ENCODE measurements around the gene KLHL6.
"Not testable (repeated sequence)": the region's sequence is repeated elsewhere in the genome, so short reads cannot be mapped to it uniquely, and the experiment has no call there.

Gene KLHL6

DNA sequence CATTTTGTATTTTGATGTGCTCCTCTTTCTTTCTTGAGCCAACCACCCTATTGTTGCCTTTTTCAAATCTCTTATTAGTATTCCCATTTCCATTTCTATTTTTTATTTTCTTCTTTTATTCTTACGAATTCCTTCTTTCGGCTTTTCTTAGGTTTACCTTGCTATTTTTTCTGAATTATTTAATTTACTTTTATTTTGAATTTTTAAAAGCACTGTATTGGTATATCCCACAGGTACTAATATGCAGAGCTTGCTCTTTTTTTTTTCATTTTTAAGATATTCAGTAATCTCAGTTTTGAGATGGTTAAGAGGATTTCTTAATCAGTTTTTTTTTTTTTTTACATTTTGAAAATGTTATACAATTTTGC lies 108.7 kb downstream of the KLHL6 start:
- TF ChIP-seq, protein P1, sequence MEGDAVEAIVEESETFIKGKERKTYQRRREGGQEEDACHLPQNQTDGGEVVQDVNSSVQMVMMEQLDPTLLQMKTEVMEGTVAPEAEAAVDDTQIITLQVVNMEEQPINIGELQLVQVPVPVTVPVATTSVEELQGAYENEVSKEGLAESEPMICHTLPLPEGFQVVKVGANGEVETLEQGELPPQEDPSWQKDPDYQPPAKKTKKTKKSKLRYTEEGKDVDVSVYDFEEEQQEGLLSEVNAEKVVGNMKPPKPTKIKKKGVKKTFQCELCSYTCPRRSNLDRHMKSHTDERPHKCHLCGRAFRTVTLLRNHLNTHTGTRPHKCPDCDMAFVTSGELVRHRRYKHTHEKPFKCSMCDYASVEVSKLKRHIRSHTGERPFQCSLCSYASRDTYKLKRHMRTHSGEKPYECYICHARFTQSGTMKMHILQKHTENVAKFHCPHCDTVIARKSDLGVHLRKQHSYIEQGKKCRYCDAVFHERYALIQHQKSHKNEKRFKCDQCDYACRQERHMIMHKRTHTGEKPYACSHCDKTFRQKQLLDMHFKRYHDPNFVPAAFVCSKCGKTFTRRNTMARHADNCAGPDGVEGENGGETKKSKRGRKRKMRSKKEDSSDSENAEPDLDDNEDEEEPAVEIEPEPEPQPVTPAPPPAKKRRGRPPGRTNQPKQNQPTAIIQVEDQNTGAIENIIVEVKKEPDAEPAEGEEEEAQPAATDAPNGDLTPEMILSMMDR (IDR thresholded peaks at IDR 0.05; ENCODE audit: extremely low read depth, insufficient read depth, missing control alignments), result no peak
- in situ Hi-C loops (cut with MboI; ENCODE audit: low pct_unique_long_range_greater_than_20kb, low sequenced_read_pairs, unreplicated experiment), result no loop called here
- DNase-seq (ENCODE audit: low spot score), result no peak

DNA sequence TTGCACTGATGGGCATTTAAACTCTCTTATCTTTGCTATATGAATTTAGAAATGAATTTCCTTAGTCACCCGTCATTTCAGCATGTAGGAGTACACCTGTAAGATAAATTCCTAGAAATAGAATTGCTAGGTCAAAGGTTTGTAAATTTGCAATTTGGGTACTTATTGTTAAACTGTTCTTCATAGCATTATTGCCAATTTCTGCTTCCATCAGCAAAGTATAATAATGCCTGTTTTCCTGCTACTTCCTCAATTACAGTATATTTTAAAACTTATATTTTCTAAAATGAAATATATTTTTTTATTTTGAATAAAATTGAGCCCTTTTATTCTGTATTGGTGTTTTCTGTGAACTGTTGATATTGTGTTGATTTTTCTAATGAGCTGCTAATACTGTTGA lies 110.8 kb downstream of the KLHL6 start:
- TF ChIP-seq, protein P1 (IDR thresholded peaks at IDR 0.05; ENCODE audit: extremely low read depth, insufficient read depth, missing control alignments), result no peak
- in situ Hi-C loops (cut with MboI; ENCODE audit: low pct_unique_long_range_greater_than_20kb, low sequenced_read_pairs, unreplicated experiment), result no loop called here
- DNase-seq (ENCODE audit: low spot score), result no peak

DNA sequence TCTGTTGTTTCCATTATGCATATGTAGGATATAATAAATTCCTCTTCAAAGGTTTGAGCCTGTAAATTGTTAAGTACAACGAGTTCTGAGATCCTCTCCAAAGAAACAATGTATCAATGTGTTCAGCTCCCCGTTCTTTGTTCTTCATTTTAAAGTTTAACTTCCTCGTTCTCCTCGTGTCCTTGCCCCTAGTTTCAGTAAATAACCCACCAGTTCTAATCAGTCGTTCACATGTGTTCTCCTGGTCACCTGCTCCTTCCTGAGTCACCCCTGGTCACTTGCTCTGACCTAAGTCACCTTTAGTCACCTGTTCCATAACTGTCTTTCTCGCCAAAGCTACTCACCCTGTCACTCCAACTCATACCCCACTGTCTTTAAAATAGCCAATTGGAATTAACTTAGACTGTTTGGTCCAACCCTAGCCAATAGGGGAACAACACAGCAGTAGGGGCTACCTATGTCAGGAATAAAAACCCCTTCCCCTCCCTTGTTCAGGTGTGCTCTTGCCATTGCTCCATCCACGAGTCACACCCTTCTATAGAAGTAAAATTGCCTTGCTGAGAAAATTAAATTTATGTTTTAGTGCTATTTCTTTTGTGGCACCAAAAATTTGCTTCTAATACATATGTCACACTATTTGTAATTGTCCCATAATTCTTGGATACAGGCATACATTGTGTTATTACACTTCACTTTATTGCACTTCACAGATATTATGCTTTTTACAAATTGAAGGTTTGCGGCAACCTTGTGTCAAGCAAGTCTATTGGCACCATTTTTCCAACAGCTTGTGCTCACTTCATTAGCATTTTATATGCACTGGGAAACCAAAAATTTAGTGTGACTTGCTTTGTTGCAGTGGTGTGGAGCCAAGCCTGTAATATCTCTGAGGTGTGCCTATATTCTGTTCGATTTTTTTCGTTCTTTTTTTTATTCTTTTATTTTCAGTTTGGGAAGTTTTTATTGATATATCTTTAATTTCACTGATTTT lies 111.8 kb downstream of the KLHL6 start:
- in situ Hi-C loops (cut with MboI; ENCODE audit: low pct_unique_long_range_greater_than_20kb, low sequenced_read_pairs, unreplicated experiment), result no loop called here
- TF ChIP-seq, protein P1 (IDR thresholded peaks at IDR 0.05; ENCODE audit: extremely low read depth, insufficient read depth, missing control alignments), result no peak
- no peak for DNase-seq (ENCODE audit: low spot score)

DNA sequence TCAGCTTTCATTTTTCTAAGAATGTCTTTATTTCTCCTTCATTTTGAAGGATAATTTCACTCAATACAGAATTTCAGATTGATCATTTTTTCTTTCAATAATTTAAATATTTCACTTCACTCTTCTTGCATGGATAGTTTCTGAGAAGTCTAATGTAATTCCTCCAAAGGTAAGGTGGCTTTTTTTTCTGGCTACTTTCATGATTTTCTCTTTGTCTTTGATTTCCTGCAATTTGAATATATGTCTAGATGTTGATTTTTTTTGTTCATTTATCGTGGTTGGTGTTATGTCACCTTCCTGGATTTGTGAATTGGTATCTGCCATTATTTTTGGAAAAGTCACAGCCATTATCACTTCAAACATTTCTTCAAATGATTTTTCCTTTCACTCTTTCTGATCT lies 112.5 kb downstream of the KLHL6 start:
- in situ Hi-C loops (cut with MboI; ENCODE audit: low pct_unique_long_range_greater_than_20kb, low sequenced_read_pairs, unreplicated experiment), result no loop called here
- TF ChIP-seq, protein P1 (IDR thresholded peaks at IDR 0.05; ENCODE audit: extremely low read depth, insufficient read depth, missing control alignments), result no peak
- no peak for DNase-seq (ENCODE audit: low spot score)

DNA sequence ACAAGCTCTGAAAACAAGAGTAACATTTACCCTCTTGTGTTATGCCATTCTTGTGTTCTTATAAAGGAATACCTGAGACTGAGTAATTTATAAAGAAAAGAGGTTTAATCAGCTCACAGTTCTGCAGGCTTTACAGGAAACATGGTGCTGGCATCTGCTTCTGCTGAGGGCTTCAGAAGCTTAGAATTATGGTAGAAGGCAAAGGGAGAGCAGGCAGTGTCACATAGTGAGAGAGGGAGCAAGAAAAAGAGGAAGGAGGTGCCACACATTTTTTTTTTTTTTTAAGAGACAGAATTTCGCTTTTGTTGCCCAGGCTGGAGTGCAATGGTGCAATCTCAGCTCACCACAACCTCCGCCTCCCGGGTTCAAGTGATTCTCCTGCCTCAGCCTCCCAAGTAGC lies 115.0 kb downstream of the KLHL6 start:
- DNase-seq (ENCODE audit: low spot score); in situ Hi-C loops (cut with MboI; ENCODE audit: low pct_unique_long_range_greater_than_20kb, low sequenced_read_pairs, unreplicated experiment): not testable (repeated sequence)

DNA sequence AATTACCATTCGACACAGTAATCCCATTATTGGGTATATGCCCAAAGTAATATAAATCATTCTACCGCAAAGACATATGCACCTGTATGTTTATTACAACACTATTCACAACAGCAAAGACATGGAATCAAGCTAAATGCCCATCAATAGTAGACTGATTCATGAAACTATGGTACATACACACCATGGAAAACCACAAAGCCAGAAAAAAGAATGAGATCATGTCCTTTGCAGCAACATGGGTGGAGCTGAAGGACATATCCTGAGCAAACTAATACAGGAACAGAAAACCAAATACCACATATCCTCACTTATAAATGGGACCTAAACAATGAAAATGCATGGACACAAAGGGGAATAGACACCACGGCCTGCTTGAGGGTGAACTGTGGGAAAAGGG lies 116.0 kb downstream of the KLHL6 start:
- in situ Hi-C loops (cut with MboI; ENCODE audit: low pct_unique_long_range_greater_than_20kb, low sequenced_read_pairs, unreplicated experiment), result no loop called here
- DNase-seq (ENCODE audit: low spot score), result no peak
- TF ChIP-seq, protein P1 (IDR thresholded peaks at IDR 0.05; ENCODE audit: extremely low read depth, insufficient read depth, missing control alignments), result no peak

DNA sequence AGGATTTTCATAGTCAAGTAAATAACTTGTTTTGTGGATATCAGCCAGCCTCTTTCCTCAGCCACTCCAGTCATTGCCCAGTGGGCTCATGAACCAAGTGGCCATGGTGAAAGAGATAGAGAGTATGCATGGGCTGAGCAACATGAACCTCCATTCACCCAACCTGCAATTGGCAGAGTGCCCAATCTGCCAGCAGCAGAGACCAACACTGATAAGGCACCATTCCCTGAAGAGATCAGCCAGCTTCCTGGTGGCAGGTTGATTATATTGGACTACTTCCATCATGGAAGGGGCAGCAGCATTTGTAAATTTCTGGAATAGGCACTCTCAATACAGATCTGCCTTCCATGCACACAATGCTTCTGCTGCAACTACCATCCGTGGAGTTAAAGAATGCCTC lies 116.8 kb downstream of the KLHL6 start:
- DNase-seq (ENCODE audit: low spot score), result no peak
- TF ChIP-seq, protein P1 (IDR thresholded peaks at IDR 0.05; ENCODE audit: extremely low read depth, insufficient read depth, missing control alignments), result no peak
- in situ Hi-C loops (cut with MboI; ENCODE audit: low pct_unique_long_range_greater_than_20kb, low sequenced_read_pairs, unreplicated experiment), result no loop called here
